ENCODE results near the gene DMTF1. TPM values are rescaled to one million over a fixed set of nuclear protein-coding genes. Genes with fewer than 3 reads are reported as not detected.
A peak's percentile ranks its signal among the peaks of the same experiment; 100 is the strongest.
"Not testable (repeated sequence)": the region's sequence is repeated elsewhere in the genome, so short reads cannot be mapped to it uniquely, and the experiment has no call there.

Gene DMTF1
- polyA plus RNA-seq, 1 donor: 88.0 TPM

GRCh38 chr7:87225696-87226095, 73.4 kb downstream of the DMTF1 start:
- no peak for DNase-seq

GRCh38 chr7:87226495-87226894, 74.2 kb downstream of the DMTF1 start:
- DNase-seq: no peak

- no peak for DNase-seq
Observed at GRCh38 chr7:87231258-87231657, 79.0 kb downstream of the DMTF1 start.

GRCh38 chr7:87231711-87232110, 79.5 kb downstream of the DMTF1 start:
- DNase-seq: peak; percentile 30

GRCh38 chr7:87234949-87235348, 82.7 kb downstream of the DMTF1 start:
- DNase-seq: no peak

- DNase-seq: not testable (repeated sequence)
Observed at GRCh38 chr7:87238464-87239051, 86.3 kb downstream of the DMTF1 start.

GRCh38 chr7:87245671-87246070, 93.4 kb downstream of the DMTF1 start:
- DNase-seq: not testable (repeated sequence)

Other genes with a start within 250 kb of the DMTF1 start
- gene ELAPOR2, start 92.8 kb upstream of the DMTF1 start, polyA plus RNA-seq (ENCODE audit: insufficient read length): 6.4 TPM
- gene TMEM243, start 67.3 kb downstream of the DMTF1 start, polyA plus RNA-seq (ENCODE audit: insufficient read length): 17.5 TPM
- 9.6 TPM for gene CROT, start 193.2 kb downstream of the DMTF1 start, polyA plus RNA-seq (ENCODE audit: insufficient read length)